Activated CD4-positive, alpha-beta T cell treated with anti-CD3 and anti-CD28 coated beads, Interleukin-2, amount 50 U/mL, for 24 hours (primary cell): ENCODE measurements around the gene POLR2F.

Experiments
- DNase-seq, 2 donors: peaks; one replicate each; pipeline ENCODE4 v3.0.0-alpha.2; 2020; ENCODE audit warnings: low read depth in 1 of 2, low spot score in 1 of 2

Gene POLR2F

GRCh38 chr22:37999640-38000272 lies 46.3 kb downstream of the POLR2F start:
- DNase-seq: no peak

GRCh38 chr22:38005943-38006342 lies 52.4 kb downstream of the POLR2F start:
- DNase-seq: no peak

GRCh38 chr22:38006906-38007305 lies 53.4 kb downstream of the POLR2F start:
- DNase-seq: no peak

- DNase-seq: no peak
These were observed 53.9 kb downstream of the POLR2F start for GRCh38 chr22:38007330-38007902.

- DNase-seq: no peak
These were observed 55.7 kb downstream of the POLR2F start for GRCh38 chr22:38009000-38009806.

GRCh38 chr22:38012604-38013072 lies 59.1 kb downstream of the POLR2F start:
- no peak for DNase-seq

- DNase-seq: no peak
These were observed 60.6 kb downstream of the POLR2F start for GRCh38 chr22:38014083-38014482.

- DNase-seq: no peak
These were observed 63.0 kb downstream of the POLR2F start for GRCh38 chr22:38016182-38017151.

GRCh38 chr22:38017272-38017920 lies 63.9 kb downstream of the POLR2F start:
- no peak for DNase-seq

GRCh38 chr22:38017939-38018885 lies 64.7 kb downstream of the POLR2F start:
- DNase-seq: no peak
